Neural crest cell (in vitro differentiated cells): Measurements from ENCODE around the gene DYNLT5. TPM values are rescaled to one million over a fixed set of nuclear protein-coding genes. Genes with fewer than 3 reads are reported as not detected.

Source experiments
- DNase-seq: peaks from one replicate; pipeline ENCODE4 v3.0.0; 2021; ENCODE audit warnings: low read depth, mixed read lengths, low spot score
- H3K27ac Mint-ChIP-seq: one replicate; pipeline ENCODE4 v1.8.0; 2021; ENCODE audit warnings: mild to moderate bottlenecking, mixed read lengths; ENCODE audit not compliant: unreplicated experiment
- H3K27me3 Mint-ChIP-seq: 2 replicates; pipeline ENCODE4 v1.8.0; 2021; ENCODE audit warnings: low read depth, mild to moderate bottlenecking, mixed read lengths
- H3K36me3 Mint-ChIP-seq: 2 replicates; pipeline ENCODE4 v1.8.0; 2021; ENCODE audit warnings: low read depth, mild to moderate bottlenecking, mixed read lengths
- H3K4me1 Mint-ChIP-seq: 2 replicates; pipeline ENCODE4 v1.8.0; 2021; ENCODE audit warnings: mixed read lengths
- H3K4me3 Mint-ChIP-seq: one replicate; pipeline ENCODE4 v1.8.0; 2021; ENCODE audit warnings: mild to moderate bottlenecking, mixed read lengths
- H3K9me3 Mint-ChIP-seq: 2 replicates; pipeline ENCODE4 v1.8.0; 2021; ENCODE audit warnings: mixed read lengths
- total RNA-seq: library from RNA; stranded (reverse); gene quantifications from 2 replicates; pipeline ENCODE4 v1.2.1, GENCODE V29; 2021
- TF ChIP-seq, protein P1 (sequence below): fragments of 200-600 bp; sonication (generic); conservative IDR thresholded peaks from 2 replicates; pipeline ENCODE4 v1.5.0; 2021; ENCODE audit warnings: antibody characterized with exemption, mild to moderate bottlenecking

The DYNLT5 gene
- total RNA-seq, 1 donor from 2014 or later, result 2.0 TPM

DNA sequence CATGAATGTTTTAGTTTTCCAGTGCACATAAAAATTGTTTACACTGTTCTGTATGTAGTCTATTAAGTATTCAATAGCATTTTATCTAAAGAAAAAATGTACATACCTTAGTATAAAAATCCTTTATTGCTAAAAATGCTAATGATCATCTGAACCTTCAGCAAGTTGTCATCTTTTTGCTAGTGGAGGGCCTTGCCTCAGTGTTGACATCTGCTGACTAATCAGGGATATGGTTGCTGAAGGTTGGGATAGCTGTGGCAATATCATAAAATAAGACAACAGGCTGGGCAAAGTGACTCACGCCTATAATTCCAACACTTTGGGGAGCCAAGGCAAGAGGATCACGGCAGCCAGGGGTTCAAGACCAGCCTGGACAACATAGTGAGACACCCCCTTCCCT, 9.0 kb downstream of the DYNLT5 start:
- Mint-ChIP-seq H3K4me1 (peaks cover 4% of the 10 kb centered on the region), H3K36me3 (no peaks in the 10 kb centered on the region), H3K9me3 (no peaks in the 10 kb centered on the region), H3K27me3 (no peaks in the 10 kb centered on the region), H3K4me3 (no peak overlapping the region), H3K27ac (no peak overlapping the region)
- no peak for DNase-seq
- TF ChIP-seq, protein P1, sequence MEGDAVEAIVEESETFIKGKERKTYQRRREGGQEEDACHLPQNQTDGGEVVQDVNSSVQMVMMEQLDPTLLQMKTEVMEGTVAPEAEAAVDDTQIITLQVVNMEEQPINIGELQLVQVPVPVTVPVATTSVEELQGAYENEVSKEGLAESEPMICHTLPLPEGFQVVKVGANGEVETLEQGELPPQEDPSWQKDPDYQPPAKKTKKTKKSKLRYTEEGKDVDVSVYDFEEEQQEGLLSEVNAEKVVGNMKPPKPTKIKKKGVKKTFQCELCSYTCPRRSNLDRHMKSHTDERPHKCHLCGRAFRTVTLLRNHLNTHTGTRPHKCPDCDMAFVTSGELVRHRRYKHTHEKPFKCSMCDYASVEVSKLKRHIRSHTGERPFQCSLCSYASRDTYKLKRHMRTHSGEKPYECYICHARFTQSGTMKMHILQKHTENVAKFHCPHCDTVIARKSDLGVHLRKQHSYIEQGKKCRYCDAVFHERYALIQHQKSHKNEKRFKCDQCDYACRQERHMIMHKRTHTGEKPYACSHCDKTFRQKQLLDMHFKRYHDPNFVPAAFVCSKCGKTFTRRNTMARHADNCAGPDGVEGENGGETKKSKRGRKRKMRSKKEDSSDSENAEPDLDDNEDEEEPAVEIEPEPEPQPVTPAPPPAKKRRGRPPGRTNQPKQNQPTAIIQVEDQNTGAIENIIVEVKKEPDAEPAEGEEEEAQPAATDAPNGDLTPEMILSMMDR, result no peak

DNA sequence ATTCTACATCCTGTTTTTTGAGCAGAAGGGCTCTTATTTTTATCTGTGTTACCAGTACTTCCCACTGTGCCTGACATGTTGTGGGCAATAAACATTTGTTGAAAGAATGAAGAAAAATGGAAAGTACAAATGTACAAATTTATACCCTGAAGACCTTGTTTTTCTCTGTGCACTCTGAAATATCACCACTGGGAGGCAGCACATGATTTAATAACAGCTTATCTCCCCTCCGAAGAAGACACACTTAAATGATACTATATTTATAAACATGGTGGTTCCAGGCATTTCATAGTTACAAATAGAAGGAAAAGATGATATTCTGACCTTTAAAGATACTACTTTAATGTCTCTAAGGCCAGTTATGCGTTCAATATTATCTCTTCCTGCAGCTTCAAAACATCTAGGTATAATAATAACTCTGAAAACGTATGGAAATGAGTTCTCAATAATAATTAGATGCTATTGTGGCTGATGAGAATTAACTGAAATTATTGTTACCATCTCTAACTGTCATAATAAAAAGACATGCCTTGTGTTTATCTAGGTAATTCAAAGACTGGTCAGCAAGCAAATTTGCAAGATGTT, 12.8 kb downstream of the DYNLT5 start:
- Mint-ChIP-seq H3K27me3 (no peaks in the 10 kb centered on the region), H3K27ac (no peak overlapping the region), H3K9me3 (no peaks in the 10 kb centered on the region), H3K4me1 (no peaks in the 10 kb centered on the region), H3K36me3 (no peaks in the 10 kb centered on the region), H3K4me3 (no peak overlapping the region)
- DNase-seq, result peak; percentile 53
- TF ChIP-seq, protein P1, result peak; percentile 84

DNA sequence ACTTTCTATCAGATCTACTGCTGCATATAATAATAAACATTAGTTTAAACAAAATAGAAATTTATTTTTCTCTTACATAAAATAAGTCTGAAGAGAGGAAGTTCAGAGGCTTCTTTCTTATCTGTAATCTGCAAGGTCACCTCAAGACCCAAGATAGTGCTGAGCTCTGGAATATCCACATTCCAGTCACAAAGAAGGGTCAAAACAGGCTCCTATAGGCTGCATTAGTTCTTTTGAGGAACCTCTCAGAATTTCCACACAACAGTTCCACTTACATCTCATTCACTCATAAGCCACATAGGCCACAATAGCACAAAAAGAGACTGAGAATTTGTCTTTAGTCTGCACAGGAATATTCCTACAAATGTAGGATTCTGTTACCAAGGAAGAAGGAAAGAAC, 15.4 kb downstream of the DYNLT5 start:
- TF ChIP-seq, protein P1, result no peak
- Mint-ChIP-seq H3K9me3 (no peaks in the 10 kb centered on the region), H3K4me3 (no peak overlapping the region), H3K27ac (no peak overlapping the region), H3K27me3 (no peaks in the 10 kb centered on the region), H3K4me1 (no peaks in the 10 kb centered on the region), H3K36me3 (no peaks in the 10 kb centered on the region)
- DNase-seq, result no peak

DNA sequence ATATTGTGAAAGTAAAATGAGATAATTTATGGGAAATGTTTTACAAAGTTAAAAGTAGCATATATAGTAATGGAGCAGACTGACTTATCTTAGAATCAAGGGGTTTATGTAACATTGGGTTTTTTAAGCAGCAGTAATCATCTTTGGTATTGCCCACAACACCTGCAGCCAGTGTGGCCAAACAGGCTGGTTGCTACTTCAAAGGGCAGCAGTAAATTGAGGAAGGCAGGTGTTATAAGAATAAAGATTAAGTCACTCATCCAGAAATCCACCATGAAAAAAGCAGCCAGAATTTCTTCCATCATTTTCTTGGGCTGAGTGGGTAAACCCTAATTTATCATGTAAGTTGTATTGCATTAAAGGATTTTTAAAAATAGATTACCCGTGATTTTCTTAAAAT, 16.7 kb downstream of the DYNLT5 start:
- Mint-ChIP-seq H3K36me3 (no peaks in the 10 kb centered on the region), H3K9me3 (no peaks in the 10 kb centered on the region), H3K27me3 (no peaks in the 10 kb centered on the region), H3K27ac (no peak overlapping the region), H3K4me1 (no peaks in the 10 kb centered on the region), H3K4me3 (no peak overlapping the region)
- TF ChIP-seq, protein P1, result no peak
- DNase-seq, result no peak

DNA sequence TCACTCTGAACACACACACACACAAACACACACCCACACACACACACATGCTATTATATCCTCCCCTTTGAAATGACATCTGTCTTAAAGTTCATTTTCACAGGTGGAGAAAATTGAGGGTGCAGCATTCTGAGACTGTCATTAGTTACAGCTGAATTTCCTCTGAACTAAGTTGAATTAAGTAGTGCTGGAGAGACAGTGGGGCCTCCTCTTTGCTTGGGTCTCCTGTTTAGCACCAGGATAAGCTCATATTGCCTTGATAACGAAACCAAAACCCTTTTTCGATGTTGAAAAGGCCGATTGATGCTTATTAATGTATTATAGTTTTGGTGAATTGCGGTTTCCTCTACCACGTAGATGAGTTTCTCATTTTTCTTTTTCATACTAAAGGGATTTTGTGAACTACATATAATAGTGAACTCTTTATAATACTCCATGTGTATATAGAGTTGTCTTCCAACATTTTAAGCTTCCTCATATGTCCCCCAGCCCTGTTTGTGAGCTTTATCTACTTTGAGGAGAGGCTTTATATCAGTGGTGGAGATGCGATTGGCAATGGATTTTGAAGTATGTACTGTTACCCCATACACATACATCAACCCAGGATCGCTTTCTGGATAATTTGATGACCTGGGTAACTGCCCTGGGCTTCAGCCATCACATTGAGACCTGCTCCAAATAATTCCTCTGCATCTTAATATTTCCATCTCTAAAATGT, 17.4 kb downstream of the DYNLT5 start:
- H3K27ac Mint-ChIP-seq, result no peak overlapping the region
- H3K4me1 Mint-ChIP-seq, result no peaks in the 10 kb centered on the region
- H3K4me3 Mint-ChIP-seq, result no peak overlapping the region
- no peaks in the 10 kb centered on the region for H3K27me3 Mint-ChIP-seq
- DNase-seq, result no peak
- H3K36me3 Mint-ChIP-seq, result no peaks in the 10 kb centered on the region
- TF ChIP-seq, protein P1, result no peak
- H3K9me3 Mint-ChIP-seq, result no peaks in the 10 kb centered on the region
